H1 (cell line): ENCODE measurements around the gene PGAM4. TPM values are rescaled to one million over a fixed set of nuclear protein-coding genes. Genes with fewer than 3 reads are reported as not detected.

Source experiments
- CTCF ChIA-PET: fragments of 300-600 bp; sonication (Branson Sonifier 250); formaldehyde crosslinking; loops from one replicate; lab custom pipeline; 2021; ENCODE audit not compliant: partially characterized antibody; lab: Charles Lee
- POLR2A ChIA-PET: fragments of 300-600 bp; sonication (Branson Sonifier 250); formaldehyde crosslinking; loops from one replicate; lab custom pipeline; 2021; ENCODE audit warnings: inconsistent platforms; ENCODE audit not compliant: partially characterized antibody; lab: Charles Lee
- DNase-seq, 2 experiments: peaks; one replicate each; pipeline versions ENCODE4 v3.0.0 to v3.0.0-alpha.2; 2010 to 2022; ENCODE audit warnings: low spot score in 2 of 2, low read depth in 1 of 2, mixed read lengths in 1 of 2
- FAIRE-seq: peaks from 2 replicates; lab custom pipeline; 2011; peaks lifted over from hg19 to GRCh38; lab: Jason Lieb, UNC
- H2AFZ ChIP-seq: 2 replicates; pipeline ENCODE4 v1.8.1; 2012; ENCODE audit warnings: low read length, inconsistent platforms
- H2AK5ac ChIP-seq: 2 replicates; pipeline ENCODE4 v1.6.1; 2013; ENCODE audit warnings: low read depth, low read length
- H2BK120ac ChIP-seq: replicated peaks from 2 replicates; pipeline ENCODE3; 2013; ENCODE audit warnings: low read depth, low read length, inconsistent platforms
- H2BK12ac ChIP-seq: 2 replicates; pipeline ENCODE4 v1.6.1; 2013; ENCODE audit warnings: low read depth, low read length
- H2BK15ac ChIP-seq: 2 replicates; pipeline ENCODE4 v1.6.1; 2013; ENCODE audit warnings: low read length
- H2BK20ac ChIP-seq: 2 replicates; pipeline ENCODE4 v1.6.1; 2013; ENCODE audit warnings: low read length
- H2BK5ac ChIP-seq: 2 replicates; pipeline ENCODE4 v1.6.1; 2013; ENCODE audit warnings: low read depth, low read length
- H3K14ac ChIP-seq: 2 replicates; pipeline ENCODE4 v1.6.1; 2013; ENCODE audit warnings: inconsistent platforms; ENCODE audit not compliant: insufficient read length
- H3K18ac ChIP-seq: 2 replicates; pipeline ENCODE4 v1.6.1; 2013; ENCODE audit warnings: low read length; ENCODE audit errors: extremely low read depth
- H3K23ac ChIP-seq: 2 replicates; pipeline ENCODE4 v1.6.1; 2013; ENCODE audit warnings: inconsistent platforms; ENCODE audit not compliant: insufficient read length
- H3K23me2 ChIP-seq: 2 replicates; pipeline ENCODE4 v1.6.1; 2013; ENCODE audit warnings: low read depth, low read length
- H3K27ac ChIP-seq: 2 replicates; pipeline ENCODE4 v1.6.1; 2011; ENCODE audit warnings: low read depth, low read length, inconsistent platforms
- H3K27me3 ChIP-seq, 4 experiments: replicated peaks in 1 of 4; 1 replicate in 1 of 4; 2 replicates in 3 of 4; pipeline versions ENCODE4 v1.6.1 to v1.8.1; 2011 to 2013; ENCODE audit warnings: low read length in 3 of 4, mild to moderate bottlenecking in 3 of 4, inconsistent platforms in 2 of 4, mixed read lengths in 2 of 4, moderate library complexity in 1 of 4; ENCODE audit not compliant: control insufficient read depth in 3 of 4, insufficient read depth in 3 of 4; ENCODE audit errors: extremely low read depth in 1 of 4
- H3K36me3 ChIP-seq, 4 experiments: 2 replicates each; pipeline versions ENCODE4 v1.6.1 to v1.8.1; 2011 to 2013; ENCODE audit warnings: mild to moderate bottlenecking in 4 of 4, low read length in 3 of 4, moderate library complexity in 2 of 4, control low read depth in 1 of 4, inconsistent platforms in 1 of 4; ENCODE audit not compliant: insufficient read depth in 4 of 4, control insufficient read depth in 2 of 4
- H3K4ac ChIP-seq: replicated peaks from 2 replicates; pipeline ENCODE3; 2013; ENCODE audit warnings: low read length, low read depth, mixed read lengths, inconsistent platforms; ENCODE audit not compliant: insufficient read length
- H3K4me1 ChIP-seq, 4 experiments: replicated peaks in 1 of 4; 1 replicate in 1 of 4; 2 replicates in 3 of 4; pipeline versions ENCODE4 v1.6.1 to v1.8.1; 2011 to 2013; ENCODE audit warnings: low read length in 3 of 4, inconsistent platforms in 2 of 4, mixed read lengths in 1 of 4; ENCODE audit not compliant: insufficient read depth in 4 of 4, control insufficient read depth in 3 of 4
- H3K4me2 ChIP-seq, 2 experiments: 2 replicates each; pipeline versions ENCODE4 v1.6.1 to v1.8.1; 2011 to 2013; ENCODE audit warnings: low read depth in 2 of 2, low read length in 2 of 2, control low read depth in 1 of 2, inconsistent platforms in 1 of 2, mild to moderate bottlenecking in 1 of 2; ENCODE audit not compliant: insufficient read depth in 1 of 2
- H3K4me3 ChIP-seq, 4 experiments: fragments of 200-600, 300-600 bp in 1 of 4; sonication (generic), shearing (Covaris generic), sonication (Bioruptor Twin) in 1 of 4; 2 replicates each; pipeline versions ENCODE4 v1.5.1 to v1.8.1; 2011 to 2016; ENCODE audit warnings: low read length in 4 of 4, low read depth in 3 of 4, control low read depth in 2 of 4, inconsistent platforms in 2 of 4, mild to moderate bottlenecking in 2 of 4, mixed read lengths in 1 of 4, moderate library complexity in 1 of 4; ENCODE audit not compliant: insufficient read depth in 2 of 4; ENCODE audit errors: extremely low read depth in 1 of 4
- H3K56ac ChIP-seq: replicated peaks from 2 replicates; pipeline ENCODE3; 2013; ENCODE audit warnings: low read depth, mild to moderate bottlenecking, mixed read lengths, low read length, inconsistent platforms; ENCODE audit not compliant: insufficient read length
- H3K79me1 ChIP-seq: 2 replicates; pipeline ENCODE4 v1.6.1; 2013; ENCODE audit warnings: low read depth, low read length, control low read depth
- H3K79me2 ChIP-seq, 2 experiments: 2 replicates each; pipeline versions ENCODE4 v1.6.1 to v1.8.1; 2012 to 2013; ENCODE audit warnings: low read length in 2 of 2, mild to moderate bottlenecking in 2 of 2, inconsistent platforms in 1 of 2; ENCODE audit not compliant: insufficient read depth in 2 of 2, control insufficient read depth in 1 of 2
- H3K9ac ChIP-seq, 4 experiments: replicated peaks in 1 of 4; 1 replicate in 1 of 4; 2 replicates in 3 of 4; pipeline versions ENCODE4 v1.6.1 to v1.8.1; 2011 to 2013; ENCODE audit warnings: low read depth in 3 of 4, low read length in 3 of 4, control low read depth in 2 of 4, mild to moderate bottlenecking in 2 of 4, moderate library complexity in 2 of 4, inconsistent platforms in 1 of 4; ENCODE audit errors: extremely low read depth in 1 of 4
- H3K9me3 ChIP-seq, 2 experiments: 2 replicates each; pipeline versions ENCODE4 v1.6.1 to v1.8.1; 2012 to 2013; ENCODE audit warnings: mild to moderate bottlenecking in 2 of 2, moderate library complexity in 2 of 2, control low read depth in 1 of 2, inconsistent platforms in 1 of 2, low read depth in 1 of 2, low read length in 1 of 2, mixed read lengths in 1 of 2; ENCODE audit not compliant: insufficient read depth in 2 of 2
- H4K20me1 ChIP-seq, 2 experiments: replicated peaks in 1 of 2; 2 replicates each; pipeline versions ENCODE3 to v1.8.1; 2011 to 2013; ENCODE audit warnings: inconsistent platforms in 2 of 2, low read length in 2 of 2, mild to moderate bottlenecking in 1 of 2; ENCODE audit not compliant: insufficient read depth in 2 of 2, control insufficient read depth in 1 of 2
- H4K5ac ChIP-seq: 2 replicates; pipeline ENCODE4 v1.6.1; 2013; ENCODE audit warnings: low read length, low read depth, mixed read lengths, inconsistent platforms; ENCODE audit not compliant: insufficient read length
- H4K8ac ChIP-seq: 2 replicates; pipeline ENCODE4 v1.8.0; 2013; ENCODE audit warnings: mild to moderate bottlenecking, moderate library complexity, low read length, inconsistent platforms; ENCODE audit not compliant: insufficient read depth; ENCODE audit errors: extremely low read depth
- H4K91ac ChIP-seq: replicated peaks from 2 replicates; pipeline ENCODE3; 2013; ENCODE audit warnings: low read length, mixed read lengths, inconsistent platforms; ENCODE audit not compliant: insufficient read length
- CHD2 ChIP-seq: IDR thresholded peaks from 2 replicates; pipeline ENCODE4 v1.6.1; 2012; ENCODE audit warnings: low read length, improper control_type of control experiment
- CTBP2 ChIP-seq: IDR thresholded peaks from 2 replicates; pipeline ENCODE4 v1.7.0; 2011; ENCODE audit warnings: borderline replicate concordance, mild to moderate bottlenecking, moderate library complexity, mixed read lengths, low read length; ENCODE audit not compliant: insufficient read depth, insufficient read length
- EGR1 ChIP-seq: IDR thresholded peaks from 2 replicates; pipeline ENCODE4 v1.6.1; 2011; ENCODE audit warnings: low read depth, low read length, borderline replicate concordance
- EP300 ChIP-seq, 2 experiments: IDR thresholded peaks; 1 replicate in 1 of 2; 2 replicates in 1 of 2; pipeline ENCODE4 v1.6.1; 2011 to 2012; ENCODE audit warnings: low read depth in 2 of 2, low read length in 2 of 2, mild to moderate bottlenecking in 2 of 2, borderline replicate concordance in 1 of 2, inconsistent platforms in 1 of 2, moderate library complexity in 1 of 2
- HDAC2 ChIP-seq, 2 experiments: fragments of 300-600 bp in 1 of 2; sonication (generic) in 1 of 2; IDR thresholded peaks; 2 replicates each; pipeline ENCODE4 v1.6.1; 2011 to 2012; ENCODE audit warnings: low read depth in 2 of 2, low read length in 2 of 2, mild to moderate bottlenecking in 2 of 2, moderate library complexity in 2 of 2, borderline replicate concordance in 1 of 2, inconsistent platforms in 1 of 2
- HDAC6 ChIP-seq: IDR thresholded peaks from one replicate; pipeline ENCODE4 v1.7.1; 2012; ENCODE audit warnings: low read depth, mild to moderate bottlenecking, inconsistent platforms, low read length, moderate library complexity
- JUN ChIP-seq: IDR thresholded peaks from 2 replicates; pipeline ENCODE4 v1.6.1; 2011; ENCODE audit warnings: low read depth, mild to moderate bottlenecking, improper control_type of control experiment, low read length
- KDM4A ChIP-seq: IDR thresholded peaks from one replicate; pipeline ENCODE4 v1.7.1; 2012; ENCODE audit warnings: low read depth, mild to moderate bottlenecking, moderate library complexity, low read length, inconsistent platforms; ENCODE audit not compliant: severe bottlenecking
- POLR2AphosphoS5 ChIP-seq: IDR thresholded peaks from 2 replicates; pipeline ENCODE4 v1.6.1; 2011; ENCODE audit warnings: low read depth, low read length
- POU5F1 ChIP-seq: IDR thresholded peaks from 2 replicates; pipeline ENCODE4 v1.6.1; 2011; ENCODE audit warnings: low read depth, mild to moderate bottlenecking, low read length, moderate library complexity
- RFX5 ChIP-seq: IDR thresholded peaks from 2 replicates; pipeline ENCODE4 v1.6.1; 2011; ENCODE audit warnings: low read depth, low read length, improper control_type of control experiment, borderline replicate concordance
- SIN3A ChIP-seq, 2 experiments: IDR thresholded peaks in 1 of 2; conservative IDR thresholded peaks in 1 of 2; 2 replicates each; pipeline ENCODE4 v1.6.1; 2011 to 2012; ENCODE audit warnings: low read length in 2 of 2, improper control_type of control experiment in 1 of 2, low read depth in 1 of 2, mild to moderate bottlenecking in 1 of 2
- SP2 ChIP-seq: IDR thresholded peaks from 2 replicates; pipeline ENCODE4 v1.6.1; 2012; ENCODE audit warnings: mild to moderate bottlenecking, low read length, inconsistent platforms
- SP4 ChIP-seq: IDR thresholded peaks from 2 replicates; pipeline ENCODE4 v1.6.1; 2012; ENCODE audit warnings: low read length, inconsistent platforms
- SUZ12 ChIP-seq: fragments of 200-600 bp; sonication (generic); IDR thresholded peaks from 2 replicates; pipeline ENCODE4 v1.6.1; 2012; ENCODE audit warnings: mild to moderate bottlenecking, inconsistent platforms, low read length, moderate library complexity, mixed read lengths
- WGBS, 2 experiments: shearing (Covaris generic) in 1 of 2; methylation state at CpG; one replicate each; pipeline versions ENCODE4 v1.1.6 to v1.1.7; 2013 to 2015; ENCODE audit warnings: low lambda C conversion rate in 2 of 2, mixed read lengths in 2 of 2, inconsistent platforms in 1 of 2, low coverage in 1 of 2, missing lambda C conversion rate in 1 of 2; ENCODE audit not compliant: insufficient replicate concordance in 2 of 2, insufficient coverage in 1 of 2, insufficient read length in 1 of 2; ENCODE audit errors: extremely low coverage in 1 of 2, missing lambda C conversion rate in 1 of 2; 5-methylcytosine and 5-hydroxymethylcytosine counted together
- polyA plus RNA-seq, 7 experiments: library from polyadenylated mRNA; depleted of rRNA in 3 of 7; stranded (reverse) in 5 of 7; unstranded in 2 of 7; fragments of >200 nt in 5 of 7; fragments of 200-250 nt in 2 of 7; gene quantifications; 1 replicate in 5 of 7; 2 replicates in 1 of 7; 4 replicates in 1 of 7; pipeline versions ENCODE4 v1.2.1 to v1.2.3, GENCODE V29; 2011 to 2013; ENCODE audit warnings: missing spikeins in 2 of 7, mixed read lengths in 2 of 7
- total RNA-seq: library from RNA; stranded (reverse); fragmentation: NEBNext Ultra II Directional; extraction: Animal tissue kit (Norgen Biotek cat#: 25700); gene quantifications from 2 replicates; pipeline ENCODE4 v1.2.1, GENCODE V29; 2021

The PGAM4 gene
- total and polyA plus RNA-seq, 2 of the 8 experiments (the other 6 are each of a cell fraction or from before 2014, with no cell fraction given) = 0.54 to 0.56 TPM

GRCh38 chrX:77925764-77926163 is 43.7 kb downstream of the PGAM4 start:
- Histone ChIP-seq H2AFZ (no peak overlapping the region), H3K4me1 (no peaks in the 10 kb centered on the region), H3K56ac (no peak overlapping the region), H3K23me2 (no peaks in the 10 kb centered on the region), H3K18ac (no peak overlapping the region), H3K9me3 (no peaks in the 10 kb centered on the region), H3K27ac (no peak overlapping the region), H3K79me1 (no peaks in the 10 kb centered on the region), H2BK15ac (no peak overlapping the region), H3K9ac (no peak overlapping the region), H4K20me1 (no peaks in the 10 kb centered on the region), H2BK5ac (no peak overlapping the region), H2BK12ac (no peak overlapping the region), H3K79me2 (no peaks in the 10 kb centered on the region), H3K4me2 (no peak overlapping the region), H2BK20ac (no peak overlapping the region), H3K27me3 (no peaks in the 10 kb centered on the region), H3K4ac (no peak overlapping the region), H4K5ac (no peak overlapping the region), H3K36me3 (no peaks in the 10 kb centered on the region), H4K8ac (no peak overlapping the region), H3K23ac (no peak overlapping the region), H2BK120ac (no peak overlapping the region), H2AK5ac (no peak overlapping the region), H3K4me3 (no peak overlapping the region), H3K14ac (no peak overlapping the region), H4K91ac (no peak overlapping the region)
- ChIA-PET POLR2A (no interaction called here), CTCF (no interaction called here)
- DNase-seq (no peak), FAIRE-seq (no peak)
- 81% methylated on average over 3 of the region's 3 CpGs; no CpG with 5 or more reads in 1 of the 2 experiments for WGBS, 2 experiments
- TF ChIP-seq SUZ12 (no peak), POU5F1 (no peak), POLR2AphosphoS5 (no peak), JUN (no peak), EGR1 (no peak), RFX5 (no peak), SP4 (no peak), EP300 (IDR thresholded peaks at IDR 0.05; ENCODE audit: borderline replicate concordance in 1 of 2, low read depth in 2 of 2, low read length in 2 of 2) (no peak), HDAC6 (no peak), CHD2 (no peak), SP2 (no peak), HDAC2 (IDR thresholded peaks at IDR 0.05; ENCODE audit: borderline replicate concordance in 1 of 2, low read depth in 2 of 2, low read length in 2 of 2) (no peak), CTBP2 (no peak), SIN3A (conservative IDR thresholded peaks at IDR 0.05 in 1 of 2, IDR thresholded peaks at IDR 0.05 in 1 of 2; ENCODE audit: low read depth in 1 of 2, low read length in 2 of 2) (no peak), KDM4A (no peak)
